Dendritic cell treated with granulocyte-macrophage colony-stimulating factor and Interleukin-4, amounts not matched to agents 40 ng/mL and 50 ng/mL, for 4 days (primary cell): ENCODE data around the gene OLA1.
"Not testable (repeated sequence)": the region's sequence is repeated elsewhere in the genome, so short reads cannot be mapped to it uniquely, and the experiment has no call there.

Source experiments
- H3K27ac Mint-ChIP-seq: one replicate; pipeline ENCODE4 v1.8.0; 2022; ENCODE audit warnings: mild to moderate bottlenecking, mixed read lengths
- H3K27me3 Mint-ChIP-seq: one replicate; pipeline ENCODE4 v1.8.0; 2022; ENCODE audit warnings: mild to moderate bottlenecking, mixed read lengths
- H3K36me3 Mint-ChIP-seq: one replicate; pipeline ENCODE4 v1.8.0; 2022; ENCODE audit warnings: low read depth, mixed read lengths
- H3K4me1 Mint-ChIP-seq: one replicate; pipeline ENCODE4 v1.8.0; 2022; ENCODE audit warnings: low read depth, mixed read lengths
- H3K4me3 Mint-ChIP-seq: one replicate; pipeline ENCODE4 v1.8.0; 2022; ENCODE audit warnings: mild to moderate bottlenecking, moderate library complexity, mixed read lengths
- H3K9me3 Mint-ChIP-seq: one replicate; pipeline ENCODE4 v1.8.0; 2022; ENCODE audit warnings: mixed read lengths
- intact Hi-C: fragments of 100-400 bp; cut with micrococcal nuclease; formaldehyde crosslinking; loops from one replicate; pipeline ENCODE4 v1.15.0; 2022

OLA1 gene

GRCh38 chr2:174248187-174248997 lies at the start of gene OLA1:
OLA1 (minus strand) TSS chr2:174248532; CDS start chr2:174246815, 1,717 bp downstream.
- Mint-ChIP-seq H3K36me3 (peaks cover 30% of the 10 kb centered on the region), H3K9me3 (no peaks in the 10 kb centered on the region), H3K27ac (peak within 1 kb of the TSS; percentile 86), H3K4me3 (peak within 1 kb of the TSS; percentile 79), H3K27me3 (no peaks in the 10 kb centered on the region), H3K4me1 (peaks cover 9% of the 10 kb centered on the region)
- intact Hi-C loops, result loop anchor here (2.0 to 5.0 kb wide), 2 partner anchors 34 to 79 kb away; no protein-coding TSS in a partner anchor

- peaks cover 24% of the 10 kb centered on the region for H3K27me3 Mint-ChIP-seq
- intact Hi-C loops, result no loop called here
Observed at GRCh38 chr2:174292908-174293307, 44.6 kb upstream of the OLA1 start.

GRCh38 chr2:174286172-174286571 lies 37.8 kb upstream of the OLA1 start:
- H3K36me3 Mint-ChIP-seq, result no peaks in the 10 kb centered on the region
- peaks cover 23% of the 10 kb centered on the region for H3K4me1 Mint-ChIP-seq

More at GRCh38 chr2:174292908-174293307, 44.6 kb upstream of the OLA1 start:
- Mint-ChIP-seq H3K4me1 (no peaks in the 10 kb centered on the region), H3K4me3 (no peak overlapping the region), H3K36me3 (no peaks in the 10 kb centered on the region), H3K27ac (no peak overlapping the region), H3K9me3 (no peaks in the 10 kb centered on the region)

GRCh38 chr2:174282441-174282840 lies 34.1 kb upstream of the OLA1 start:
- Mint-ChIP-seq H3K9me3 (no peaks in the 10 kb centered on the region), H3K4me3 (peak overlapping the region; percentile 17), H3K36me3 (no peaks in the 10 kb centered on the region), H3K27ac (peak overlapping the region; percentile 57), H3K4me1 (peaks cover 36% of the 10 kb centered on the region), H3K27me3 (peaks cover 2% of the 10 kb centered on the region)
- intact Hi-C loops, result loop anchor here (2.0 to 5.0 kb wide), 2 partner anchors 34 to 50 kb away; partner anchors contain the start of genes OLA1 and SP9

More at GRCh38 chr2:174286172-174286571, 37.8 kb upstream of the OLA1 start:
- no peak overlapping the region for H3K27ac Mint-ChIP-seq
- H3K9me3 Mint-ChIP-seq, result no peaks in the 10 kb centered on the region
- intact Hi-C loops, result no loop called here
- H3K4me3 Mint-ChIP-seq, result no peak overlapping the region
- H3K27me3 Mint-ChIP-seq, result peaks cover 7% of the 10 kb centered on the region

GRCh38 chr2:174281736-174282135 lies 33.4 kb upstream of the OLA1 start:
- Mint-ChIP-seq H3K36me3 (no peaks in the 10 kb centered on the region), H3K4me3 (no peak overlapping the region), H3K4me1 (peaks cover 36% of the 10 kb centered on the region), H3K27ac (peak overlapping the region; percentile 57), H3K9me3 (no peaks in the 10 kb centered on the region), H3K27me3 (peaks cover 3% of the 10 kb centered on the region)
- intact Hi-C loops, result loop anchor here (2.0 to 5.0 kb wide), 2 partner anchors 33 to 51 kb away; partner anchors contain the start of genes OLA1 and SP9

GRCh38 chr2:174280596-174280995 lies 32.3 kb upstream of the OLA1 start:
- Mint-ChIP-seq H3K27me3 (peaks cover 5% of the 10 kb centered on the region), H3K36me3 (no peaks in the 10 kb centered on the region), H3K4me1 (peaks cover 37% of the 10 kb centered on the region), H3K4me3 (no peak overlapping the region), H3K9me3 (no peaks in the 10 kb centered on the region), H3K27ac (peak overlapping the region; percentile 65)
- intact Hi-C loops, result loop anchor here (5.0 kb wide), 1 partner anchor 52 kb away; the partner anchor contains the start of gene SP9

- H3K4me1 Mint-ChIP-seq, H3K36me3 Mint-ChIP-seq, intact Hi-C loops, H3K9me3 Mint-ChIP-seq, H3K4me3 Mint-ChIP-seq, H3K27ac Mint-ChIP-seq: not testable (repeated sequence)
- H3K27me3 Mint-ChIP-seq, result peaks cover 20% of the 10 kb centered on the region
Observed at GRCh38 chr2:174270263-174270662, 21.9 kb upstream of the OLA1 start.

GRCh38 chr2:174266288-174266687 lies 18.0 kb upstream of the OLA1 start:
- Mint-ChIP-seq H3K27me3 (peaks cover 22% of the 10 kb centered on the region), H3K36me3 (no peaks in the 10 kb centered on the region), H3K4me3 (no peak overlapping the region), H3K4me1 (no peaks in the 10 kb centered on the region), H3K27ac (no peak overlapping the region), H3K9me3 (no peaks in the 10 kb centered on the region)
- intact Hi-C loops, result no loop called here

GRCh38 chr2:174263997-174264396 lies 15.7 kb upstream of the OLA1 start:
- H3K4me1 Mint-ChIP-seq, result no peaks in the 10 kb centered on the region
- intact Hi-C loops, result no loop called here
- H3K4me3 Mint-ChIP-seq, result no peak overlapping the region
- peaks cover 22% of the 10 kb centered on the region for H3K27me3 Mint-ChIP-seq
- no peaks in the 10 kb centered on the region for H3K36me3 Mint-ChIP-seq
- no peaks in the 10 kb centered on the region for H3K9me3 Mint-ChIP-seq
- H3K27ac Mint-ChIP-seq, result no peak overlapping the region

- Mint-ChIP-seq H3K27ac (no peak overlapping the region), H3K4me3 (no peak overlapping the region), H3K27me3 (peaks cover 5% of the 10 kb centered on the region), H3K36me3 (no peaks in the 10 kb centered on the region), H3K4me1 (no peaks in the 10 kb centered on the region), H3K9me3 (no peaks in the 10 kb centered on the region)
- intact Hi-C loops, result no loop called here
Observed at GRCh38 chr2:174259981-174260380, 11.6 kb upstream of the OLA1 start.

- intact Hi-C loops, result no loop called here
- no peaks in the 10 kb centered on the region for H3K4me1 Mint-ChIP-seq
- H3K9me3 Mint-ChIP-seq, result no peaks in the 10 kb centered on the region
- no peak overlapping the region for H3K4me3 Mint-ChIP-seq
- peaks cover 2% of the 10 kb centered on the region for H3K27me3 Mint-ChIP-seq
- no peak overlapping the region for H3K27ac Mint-ChIP-seq
- no peaks in the 10 kb centered on the region for H3K36me3 Mint-ChIP-seq
Observed at GRCh38 chr2:174254267-174254666, 5.9 kb upstream of the OLA1 start.

GRCh38 chr2:174248998-174249592 lies 763 bp upstream of the OLA1 start:
- H3K4me1 Mint-ChIP-seq, result peaks cover 9% of the 10 kb centered on the region
- H3K27me3 Mint-ChIP-seq, result no peaks in the 10 kb centered on the region
- peak overlapping the region; percentile 86 for H3K27ac Mint-ChIP-seq
- peak overlapping the region; percentile 78 for H3K4me3 Mint-ChIP-seq
- intact Hi-C loops, result loop anchor here (2.0 to 5.0 kb wide), 2 partner anchors 34 to 78 kb away; no protein-coding TSS in a partner anchor
- H3K9me3 Mint-ChIP-seq, result no peaks in the 10 kb centered on the region
- H3K36me3 Mint-ChIP-seq, result peaks cover 30% of the 10 kb centered on the region

- Mint-ChIP-seq H3K4me1 (peaks cover 9% of the 10 kb centered on the region), H3K4me3 (peak overlapping the region; percentile 79)
- intact Hi-C loops, result loop anchor here (2.0 to 5.0 kb wide), 2 partner anchors 35 to 80 kb away; no protein-coding TSS in a partner anchor
Observed at GRCh38 chr2:174247474-174248186, 702 bp downstream of the OLA1 start.

More at GRCh38 chr2:174247474-174248186, 702 bp downstream of the OLA1 start:
- H3K9me3 Mint-ChIP-seq, result no peaks in the 10 kb centered on the region
- H3K27ac Mint-ChIP-seq, result peak overlapping the region; percentile 86
- H3K27me3 Mint-ChIP-seq, result no peaks in the 10 kb centered on the region
- H3K36me3 Mint-ChIP-seq, result peaks cover 36% of the 10 kb centered on the region
